HG02623 (cell line): ENCODE results near the gene CTNNA1.

Experiments used
- ATAC-seq: cut with Tn5 transposase; IDR thresholded peaks from one replicate; pipeline ENCODE4 v1.9.1; 2021; ENCODE audit warnings: moderate library complexity; ENCODE audit not compliant: unreplicated experiment

Gene CTNNA1

GRCh38 chr5:138849882-138850281, 96.7 kb downstream of the CTNNA1 start:
- no peak for ATAC-seq

GRCh38 chr5:138850865-138851435, 97.7 kb downstream of the CTNNA1 start:
- ATAC-seq = no peak

- no peak for ATAC-seq
These were observed 99.9 kb downstream of the CTNNA1 start for GRCh38 chr5:138853132-138853531.

GRCh38 chr5:138867011-138867410, 113.8 kb downstream of the CTNNA1 start:
- no peak for ATAC-seq

- no peak for ATAC-seq
These were observed 115.8 kb downstream of the CTNNA1 start for GRCh38 chr5:138869038-138869437.

GRCh38 chr5:138869763-138870500, 116.7 kb downstream of the CTNNA1 start:
- ATAC-seq = no peak

- no peak for ATAC-seq
These were observed 117.4 kb downstream of the CTNNA1 start for GRCh38 chr5:138870611-138871010.

- ATAC-seq = no peak
These were observed 119.7 kb downstream of the CTNNA1 start for GRCh38 chr5:138872841-138873465.

- no peak for ATAC-seq
These were observed 120.4 kb downstream of the CTNNA1 start for GRCh38 chr5:138873466-138874221.

- ATAC-seq = no peak
These were observed 121.0 kb downstream of the CTNNA1 start for GRCh38 chr5:138874241-138874640.

- no peak for ATAC-seq
These were observed 121.7 kb downstream of the CTNNA1 start, which contains the start of gene LRRTM2 for GRCh38 chr5:138874771-138875551. Gene LRRTM2 (minus strand): TSS chr5:138875335. CDS start chr5:138874911, 424 bp downstream.

- no peak for ATAC-seq
These were observed 122.3 kb downstream of the CTNNA1 start for GRCh38 chr5:138875552-138875875.

- ATAC-seq = no peak
These were observed 122.7 kb downstream of the CTNNA1 start for GRCh38 chr5:138875946-138876345.

GRCh38 chr5:138876811-138877210, 123.6 kb downstream of the CTNNA1 start:
- no peak for ATAC-seq

- ATAC-seq = no peak
These were observed 125.4 kb downstream of the CTNNA1 start for GRCh38 chr5:138878437-138879235.

GRCh38 chr5:138883211-138883610, 130.0 kb downstream of the CTNNA1 start:
- no peak for ATAC-seq

GRCh38 chr5:138884094-138884493, 130.9 kb downstream of the CTNNA1 start:
- no peak for ATAC-seq

- ATAC-seq = no peak
These were observed 131.3 kb downstream of the CTNNA1 start for GRCh38 chr5:138884554-138884953.

- no peak for ATAC-seq
These were observed 136.8 kb downstream of the CTNNA1 start for GRCh38 chr5:138889994-138890393.

GRCh38 chr5:138890644-138891043, 137.4 kb downstream of the CTNNA1 start:
- no peak for ATAC-seq
